Measurements from ENCODE around the gene DAAM1.

Gene DAAM1

GRCh38 chr14:59256331-59256730, 67.9 kb downstream of the DAAM1 start:
- DNase-seq (ENCODE audit: low read depth), result no peak

- no peak for DNase-seq (ENCODE audit: low read depth)
Measured at GRCh38 chr14:59261334-59261733, 72.9 kb downstream of the DAAM1 start.

GRCh38 chr14:59262717-59263454, 74.4 kb downstream of the DAAM1 start:
- no peak for DNase-seq (ENCODE audit: low read depth)

- peak; percentile 4 for DNase-seq (ENCODE audit: low read depth)
Measured at GRCh38 chr14:59265808-59266207, 77.3 kb downstream of the DAAM1 start.

- DNase-seq (ENCODE audit: low read depth), result no peak
Measured at GRCh38 chr14:59267046-59267445, 78.6 kb downstream of the DAAM1 start.

GRCh38 chr14:59268011-59268410, 79.5 kb downstream of the DAAM1 start:
- DNase-seq (ENCODE audit: low read depth), result no peak

- no peak for DNase-seq (ENCODE audit: low read depth)
Measured at GRCh38 chr14:59268858-59269257, 80.4 kb downstream of the DAAM1 start.

GRCh38 chr14:59269466-59269865, 81.0 kb downstream of the DAAM1 start:
- DNase-seq (ENCODE audit: low read depth), result no peak

- no peak for DNase-seq (ENCODE audit: low read depth)
Measured at GRCh38 chr14:59271256-59271655, 82.8 kb downstream of the DAAM1 start.

- DNase-seq (ENCODE audit: low read depth), result no peak
Measured at GRCh38 chr14:59271734-59272133, 83.3 kb downstream of the DAAM1 start.

GRCh38 chr14:59272633-59273032, 84.2 kb downstream of the DAAM1 start:
- DNase-seq (ENCODE audit: low read depth), result no peak

GRCh38 chr14:59273737-59274136, 85.3 kb downstream of the DAAM1 start:
- no peak for DNase-seq (ENCODE audit: low read depth)

GRCh38 chr14:59274991-59275391, 86.5 kb downstream of the DAAM1 start:
- DNase-seq (ENCODE audit: low read depth), result no peak

GRCh38 chr14:59275668-59276067, 87.2 kb downstream of the DAAM1 start:
- no peak for DNase-seq (ENCODE audit: low read depth)

- DNase-seq (ENCODE audit: low read depth), result no peak
Measured at GRCh38 chr14:59276235-59276634, 87.8 kb downstream of the DAAM1 start.

GRCh38 chr14:59277659-59278058, 89.2 kb downstream of the DAAM1 start:
- DNase-seq (ENCODE audit: low read depth), result no peak

GRCh38 chr14:59278111-59278510, 89.6 kb downstream of the DAAM1 start:
- DNase-seq (ENCODE audit: low read depth), result no peak

- no peak for DNase-seq (ENCODE audit: low read depth)
Measured at GRCh38 chr14:59280961-59281360, 92.5 kb downstream of the DAAM1 start.

- no peak for DNase-seq (ENCODE audit: low read depth)
Measured at GRCh38 chr14:59281609-59282377, 93.3 kb downstream of the DAAM1 start.

- DNase-seq (ENCODE audit: low read depth), result no peak
Measured at GRCh38 chr14:59282378-59282765, 93.9 kb downstream of the DAAM1 start.

- no peak for DNase-seq (ENCODE audit: low read depth)
Measured at GRCh38 chr14:59283361-59283760, 94.9 kb downstream of the DAAM1 start.

GRCh38 chr14:59284059-59284458, 95.6 kb downstream of the DAAM1 start:
- no peak for DNase-seq (ENCODE audit: low read depth)

- DNase-seq (ENCODE audit: low read depth), result no peak
Measured at GRCh38 chr14:59292028-59292427, 103.6 kb downstream of the DAAM1 start.

Data from activated T-helper 9 cell treated with anti-CD3 and anti-CD28 coated beads, Interleukin-2, amount 50 U/mL, for 16 hours (primary cell).